Caco-2 (cell line): Measurements from ENCODE around the gene MAP2K2. TPM values are rescaled to one million over a fixed set of nuclear protein-coding genes. Genes with fewer than 3 reads are reported as not detected.
A peak's percentile ranks its signal among the peaks of the same experiment; 100 is the strongest.

Source experiments
- BruUV-seq: library from RNA; stranded (reverse); fragments of 400-500 nt; replicated peaks from 2 replicates; lab custom pipeline; 2021; lab: Mats Ljungman, UMichigan
- CTCF ChIA-PET: fragments of 300-600 bp; sonication (Branson Sonifier 250); formaldehyde crosslinking; loops from one replicate; lab custom pipeline; 2022; ENCODE audit warnings: antibody characterized with exemption; lab: Charles Lee
- POLR2A ChIA-PET: fragments of 300-600 bp; sonication (Branson Sonifier 250); formaldehyde crosslinking; loops from one replicate; lab custom pipeline; 2022; ENCODE audit warnings: antibody characterized with exemption; lab: Charles Lee
- DNase-seq, 2 experiments: peaks; one replicate each; pipeline versions ENCODE4 v3.0.0 to v3.0.0-alpha.2; 2020 to 2022
- H3K27me3 ChIP-seq: replicated peaks from 2 replicates; pipeline ENCODE4 v1.6.0; 2011; ENCODE audit warnings: low read length; ENCODE audit not compliant: control insufficient read depth, insufficient read depth
- H3K36me3 ChIP-seq: 2 replicates; pipeline ENCODE4 v1.5.1; 2011; ENCODE audit warnings: low read length; ENCODE audit not compliant: control insufficient read depth, insufficient read depth
- H3K4me1 ChIP-seq: fragments of 250-450 bp; sonication (Bioruptor Pico); 2 replicates; pipeline ENCODE4 v1.5.1; 2020; ENCODE audit warnings: mild to moderate bottlenecking
- H3K4me3 ChIP-seq: 2 replicates; pipeline ENCODE4 v1.5.1; 2011; ENCODE audit warnings: low read depth, mild to moderate bottlenecking, control low read depth, low read length
- H3K9me3 ChIP-seq: fragments of 250-450 bp; sonication (Bioruptor Pico); 2 replicates; pipeline ENCODE4 v1.5.1; 2020; ENCODE audit warnings: mild to moderate bottlenecking, moderate library complexity
- H3K27ac Mint-ChIP-seq: one replicate; pipeline ENCODE4 v1.8.0; 2022; ENCODE audit warnings: mixed read lengths; ENCODE audit not compliant: unreplicated experiment
- H3K27me3 Mint-ChIP-seq: one replicate; pipeline ENCODE4 v1.8.0; 2022; ENCODE audit warnings: mixed read lengths; ENCODE audit not compliant: insufficient read depth, unreplicated experiment
- H3K36me3 Mint-ChIP-seq: one replicate; pipeline ENCODE4 v1.8.0; 2022; ENCODE audit warnings: mild to moderate bottlenecking, mixed read lengths; ENCODE audit not compliant: insufficient read depth, unreplicated experiment
- H3K4me1 Mint-ChIP-seq: one replicate; pipeline ENCODE4 v1.8.0; 2022; ENCODE audit warnings: low read depth, mixed read lengths; ENCODE audit not compliant: unreplicated experiment
- H3K4me3 Mint-ChIP-seq: one replicate; pipeline ENCODE4 v1.8.0; 2022; ENCODE audit warnings: mild to moderate bottlenecking, moderate library complexity, mixed read lengths; ENCODE audit not compliant: unreplicated experiment
- H3K9me3 Mint-ChIP-seq: one replicate; pipeline ENCODE4 v1.8.0; 2022; ENCODE audit warnings: mixed read lengths; ENCODE audit not compliant: unreplicated experiment
- intact Hi-C: fragments of 100-400 bp; cut with micrococcal nuclease; formaldehyde crosslinking; loops from one replicate; pipeline ENCODE4 v1.10.0; 2022; ENCODE audit not compliant: unreplicated experiment
- total RNA-seq: library from RNA; stranded (reverse); gene quantifications from 2 replicates; pipeline ENCODE4 v1.2.3, GENCODE V29; 2022
- TF ChIP-seq, protein P1 (sequence below), 2 experiments: fragments of 200-600 bp in 1 of 2; IDR thresholded peaks; 1 replicate in 1 of 2; 2 replicates in 1 of 2; pipeline versions ENCODE4 v1.5.1 to v1.8.0; 2011 to 2022; ENCODE audit warnings: antibody characterized with exemption in 1 of 2, control low read depth in 1 of 2, inconsistent platforms in 1 of 2, low read depth in 1 of 2, low read length in 1 of 2, mild to moderate bottlenecking in 1 of 2, moderate library complexity in 1 of 2; ENCODE audit not compliant: insufficient read depth in 1 of 2, severe bottlenecking in 1 of 2, unreplicated experiment in 1 of 2

MAP2K2 gene
- total RNA-seq, 1 experiment from 2014 or later: 149 TPM

DNA sequence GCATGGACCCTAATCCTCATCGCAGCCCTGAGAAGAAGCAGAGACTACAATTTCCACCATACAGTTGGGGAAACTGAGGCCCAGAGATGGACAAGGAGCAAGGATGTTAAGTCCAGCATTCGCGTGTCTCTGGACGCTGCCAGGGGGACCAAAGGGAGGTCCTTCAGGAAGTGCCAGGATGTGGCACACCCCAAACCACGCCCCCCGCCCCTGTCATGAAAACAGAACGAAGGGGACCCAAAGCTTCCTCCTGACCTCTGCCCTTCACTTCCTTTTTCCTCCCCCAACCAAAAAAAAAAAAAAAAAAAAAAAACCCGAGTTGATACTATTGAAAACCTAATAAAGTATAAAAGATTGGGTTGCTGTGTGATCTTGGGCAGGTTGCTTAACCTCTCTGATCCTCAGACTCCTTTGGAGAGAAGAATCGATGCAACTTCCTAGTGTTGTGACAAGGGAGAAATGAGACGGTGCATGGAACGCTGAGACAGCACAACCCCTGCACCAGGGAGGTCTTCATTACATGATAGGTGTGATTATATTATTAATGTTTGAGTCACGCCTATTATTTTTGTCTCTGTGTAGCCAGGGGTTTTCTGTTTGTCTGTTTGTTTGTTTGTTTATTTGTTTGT is 54.5 kb downstream of the MAP2K2 start:
- no peaks in the 10 kb centered on the region for H3K27me3 ChIP-seq
- H3K27ac Mint-ChIP-seq: no peak overlapping the region
- no TSS peak for BruUV-seq
- no peaks in the 10 kb centered on the region for H3K36me3 Mint-ChIP-seq
- TF ChIP-seq, protein P1, sequence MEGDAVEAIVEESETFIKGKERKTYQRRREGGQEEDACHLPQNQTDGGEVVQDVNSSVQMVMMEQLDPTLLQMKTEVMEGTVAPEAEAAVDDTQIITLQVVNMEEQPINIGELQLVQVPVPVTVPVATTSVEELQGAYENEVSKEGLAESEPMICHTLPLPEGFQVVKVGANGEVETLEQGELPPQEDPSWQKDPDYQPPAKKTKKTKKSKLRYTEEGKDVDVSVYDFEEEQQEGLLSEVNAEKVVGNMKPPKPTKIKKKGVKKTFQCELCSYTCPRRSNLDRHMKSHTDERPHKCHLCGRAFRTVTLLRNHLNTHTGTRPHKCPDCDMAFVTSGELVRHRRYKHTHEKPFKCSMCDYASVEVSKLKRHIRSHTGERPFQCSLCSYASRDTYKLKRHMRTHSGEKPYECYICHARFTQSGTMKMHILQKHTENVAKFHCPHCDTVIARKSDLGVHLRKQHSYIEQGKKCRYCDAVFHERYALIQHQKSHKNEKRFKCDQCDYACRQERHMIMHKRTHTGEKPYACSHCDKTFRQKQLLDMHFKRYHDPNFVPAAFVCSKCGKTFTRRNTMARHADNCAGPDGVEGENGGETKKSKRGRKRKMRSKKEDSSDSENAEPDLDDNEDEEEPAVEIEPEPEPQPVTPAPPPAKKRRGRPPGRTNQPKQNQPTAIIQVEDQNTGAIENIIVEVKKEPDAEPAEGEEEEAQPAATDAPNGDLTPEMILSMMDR (IDR thresholded peaks at IDR 0.05; ENCODE audit: insufficient read depth in 1 of 2, low read depth in 1 of 2, low read length in 1 of 2, severe bottlenecking in 1 of 2, unreplicated experiment in 1 of 2): no peak
- no peak overlapping the region for H3K4me3 Mint-ChIP-seq
- no peaks in the 10 kb centered on the region for H3K27me3 Mint-ChIP-seq
- DNase-seq: no peak
- H3K4me1 Mint-ChIP-seq: no peaks in the 10 kb centered on the region
- no peak overlapping the region for H3K4me3 ChIP-seq
- POLR2A ChIA-PET: no interaction called here
- no peaks in the 10 kb centered on the region for H3K9me3 ChIP-seq
- H3K9me3 Mint-ChIP-seq: no peaks in the 10 kb centered on the region
- no peaks in the 10 kb centered on the region for H3K36me3 ChIP-seq
- CTCF ChIA-PET: no interaction called here
- H3K4me1 ChIP-seq: no peaks in the 10 kb centered on the region
- intact Hi-C loops: loop anchor here (5.0 to 10.0 kb wide), 3 partner anchors 53 to 85 kb away; partner anchors contain the start of genes EEF2, MAP2K2 and PIAS4

GRCh38 chr19:4068047-4068966 is 55.6 kb downstream of the MAP2K2 start:
- BruUV-seq: no TSS peak
- intact Hi-C loops: loop anchor here (5.0 to 10.0 kb wide), 3 partner anchors 54 to 84 kb away; partner anchors contain the start of genes EEF2, MAP2K2 and PIAS4
- no peaks in the 10 kb centered on the region for H3K9me3 ChIP-seq
- H3K4me3 ChIP-seq: peak overlapping the region; percentile 91
- Mint-ChIP-seq H3K4me1 (no peaks in the 10 kb centered on the region), H3K9me3 (no peaks in the 10 kb centered on the region), H3K4me3 (peak overlapping the region; percentile 76), H3K36me3 (peaks cover 6% of the 10 kb centered on the region), H3K27ac (no peak overlapping the region), H3K27me3 (no peaks in the 10 kb centered on the region)
- peaks cover 9% of the 10 kb centered on the region for H3K4me1 ChIP-seq
- no peaks in the 10 kb centered on the region; the same call in 1 of the 2 replicates for H3K36me3 ChIP-seq
- DNase-seq: no peak
- TF ChIP-seq, protein P1 (IDR thresholded peaks at IDR 0.05; ENCODE audit: insufficient read depth in 1 of 2, low read depth in 1 of 2, low read length in 1 of 2, severe bottlenecking in 1 of 2, unreplicated experiment in 1 of 2): no peak
- CTCF ChIA-PET: no interaction called here
- POLR2A ChIA-PET: no interaction called here
- no peaks in the 10 kb centered on the region for H3K27me3 ChIP-seq

- peaks cover 6% of the 10 kb centered on the region for H3K36me3 Mint-ChIP-seq
- no peaks in the 10 kb centered on the region for H3K9me3 Mint-ChIP-seq
- intact Hi-C loops: loop anchor here (5.0 to 10.0 kb wide), 3 partner anchors 55 to 83 kb away; partner anchors contain the start of genes EEF2, MAP2K2 and PIAS4
- no peak for DNase-seq
- H3K27ac Mint-ChIP-seq: no peak overlapping the region
- no TSS peak for BruUV-seq
- Histone ChIP-seq H3K36me3 (no peaks in the 10 kb centered on the region; the same call in 1 of the 2 replicates), H3K27me3 (no peaks in the 10 kb centered on the region), H3K4me1 (peaks cover 17% of the 10 kb centered on the region), H3K4me3 (peak overlapping the region; percentile 91), H3K9me3 (no peaks in the 10 kb centered on the region)
- ChIA-PET POLR2A (no interaction called here), CTCF (interaction anchor here (0.6 kb wide), 1 partner anchor 742 kb away, joined by 3 read pairs; no protein-coding TSS in a partner anchor)
- H3K4me3 Mint-ChIP-seq: peak overlapping the region; percentile 76
- TF ChIP-seq, protein P1 (IDR thresholded peaks at IDR 0.05; ENCODE audit: insufficient read depth in 1 of 2, low read depth in 1 of 2, low read length in 1 of 2, severe bottlenecking in 1 of 2, unreplicated experiment in 1 of 2): no peak
- no peaks in the 10 kb centered on the region for H3K4me1 Mint-ChIP-seq
- H3K27me3 Mint-ChIP-seq: no peaks in the 10 kb centered on the region
Observed at GRCh38 chr19:4067396-4068046, 56.4 kb downstream of the MAP2K2 start.
